ENCODE measurements around the gene PIMREG.
A peak's percentile ranks its signal among the peaks of the same experiment; 100 is the strongest.

PIMREG gene

GRCh38 chr17:6462692-6463091, 18.4 kb downstream of the PIMREG start:
- DNase-seq (ENCODE audit: low spot score) = no peak

DNA sequence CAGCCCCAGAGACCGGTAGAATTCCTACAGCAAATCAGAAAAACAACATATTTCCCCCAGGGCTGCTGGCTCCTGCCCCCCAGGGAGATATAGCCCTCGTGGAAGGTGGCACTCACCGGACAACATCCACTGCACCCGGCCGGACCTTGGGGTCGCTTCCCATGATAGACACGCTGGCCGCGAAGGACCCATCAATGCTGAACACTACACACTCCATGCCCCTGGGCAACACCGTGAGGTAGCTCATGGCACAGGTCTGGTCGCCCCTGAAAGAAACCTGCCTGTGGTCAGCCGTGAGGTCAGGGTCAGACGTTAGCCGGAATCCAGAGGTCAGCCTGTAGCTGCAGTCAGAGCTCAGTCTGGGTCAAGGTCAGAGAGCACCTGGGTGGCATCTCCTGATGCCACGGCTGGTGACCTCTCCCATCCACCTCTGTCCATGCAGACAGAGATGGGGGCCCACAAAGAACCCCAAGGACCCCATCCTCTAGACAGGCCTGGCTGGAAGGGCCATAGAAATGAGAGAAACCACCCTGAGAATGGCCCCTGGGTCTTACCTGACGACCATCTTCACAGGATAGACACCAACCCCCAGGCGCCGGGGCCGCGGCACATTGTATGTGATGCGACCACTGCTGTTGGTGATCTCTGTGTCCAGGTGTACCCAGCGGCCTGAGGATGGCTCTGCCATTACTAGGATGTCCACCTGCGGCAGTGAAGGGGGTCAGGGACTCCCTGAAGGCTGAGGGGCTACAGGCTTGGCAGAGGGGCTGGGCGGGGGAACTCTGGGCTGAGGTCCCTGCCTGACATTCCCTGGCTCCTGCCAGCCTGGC, 19.6 kb downstream of the PIMREG start:
- no peak for DNase-seq (ENCODE audit: low spot score)

- no peak for DNase-seq (ENCODE audit: low spot score)
Measured at GRCh38 chr17:6464446-6465041, 20.3 kb downstream of the PIMREG start.

- no peak for DNase-seq (ENCODE audit: low spot score)
Measured at GRCh38 chr17:6465206-6466003, 21.1 kb downstream of the PIMREG start.

GRCh38 chr17:6467567-6467966, 23.3 kb downstream of the PIMREG start:
- DNase-seq (ENCODE audit: low spot score) = no peak

GRCh38 chr17:6468051-6468790, 24.0 kb downstream of the PIMREG start:
- no peak for DNase-seq (ENCODE audit: low spot score)

DNA sequence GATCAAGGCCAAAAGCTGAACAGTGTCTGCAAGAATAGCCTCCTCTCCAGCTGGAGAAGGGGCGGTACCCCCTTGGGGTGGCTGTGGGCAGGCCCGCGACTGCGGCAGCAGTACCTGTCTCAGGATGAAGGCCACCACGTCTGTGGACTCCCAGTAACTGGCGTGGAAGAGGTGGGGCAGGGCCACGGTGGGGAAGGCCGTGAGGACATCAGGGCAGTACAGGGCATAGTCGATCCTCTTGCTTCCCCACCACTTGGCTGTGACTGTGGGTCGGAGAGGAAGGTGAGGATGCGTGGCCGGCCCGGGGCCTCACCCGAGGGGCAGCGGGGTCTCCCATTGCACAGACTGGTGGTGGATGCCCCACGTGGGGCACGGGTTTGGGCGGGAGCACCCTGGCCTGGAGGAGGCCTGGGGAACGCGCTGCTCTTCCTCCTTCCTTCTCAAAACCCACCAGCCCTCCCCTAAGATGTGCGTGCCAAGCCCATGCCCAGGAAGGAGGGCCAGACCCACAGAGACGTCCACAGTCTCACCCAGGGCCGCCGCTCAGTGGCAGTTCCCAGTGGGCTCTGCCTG, 26.0 kb downstream of the PIMREG start:
- DNase-seq (ENCODE audit: low spot score) = no peak

- DNase-seq (ENCODE audit: low spot score) = no peak
Measured at GRCh38 chr17:6470751-6471521, 26.7 kb downstream of the PIMREG start.

GRCh38 chr17:6471531-6472465, 27.5 kb downstream of the PIMREG start:
- no peak for DNase-seq (ENCODE audit: low spot score)

GRCh38 chr17:6472517-6472916, 28.3 kb downstream of the PIMREG start:
- DNase-seq (ENCODE audit: low spot score) = no peak

GRCh38 chr17:6473128-6473767, 29.0 kb downstream of the PIMREG start:
- peak; percentile 61 for DNase-seq (ENCODE audit: low spot score)

DNA sequence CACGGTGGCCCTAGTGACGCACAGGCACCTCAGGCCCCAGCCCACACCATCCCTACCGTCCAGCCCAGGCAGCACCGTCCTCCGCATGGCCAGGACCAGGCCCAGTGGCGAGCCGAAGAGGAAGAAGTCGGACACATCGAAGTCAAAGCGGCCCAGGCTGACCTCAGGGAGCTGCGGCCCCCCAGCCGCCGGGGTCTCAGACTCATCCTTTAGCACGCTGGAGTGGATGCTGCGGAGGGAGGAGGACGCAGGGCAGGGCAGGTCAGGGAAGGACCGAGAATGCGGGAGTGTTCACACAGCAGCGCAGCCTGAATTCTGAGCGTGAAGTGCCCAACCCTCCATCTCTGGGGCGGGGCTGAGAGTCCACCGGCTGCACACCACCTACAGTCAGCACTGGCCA, 30.1 kb downstream of the PIMREG start:
- no peak for DNase-seq (ENCODE audit: low spot score)

DNA sequence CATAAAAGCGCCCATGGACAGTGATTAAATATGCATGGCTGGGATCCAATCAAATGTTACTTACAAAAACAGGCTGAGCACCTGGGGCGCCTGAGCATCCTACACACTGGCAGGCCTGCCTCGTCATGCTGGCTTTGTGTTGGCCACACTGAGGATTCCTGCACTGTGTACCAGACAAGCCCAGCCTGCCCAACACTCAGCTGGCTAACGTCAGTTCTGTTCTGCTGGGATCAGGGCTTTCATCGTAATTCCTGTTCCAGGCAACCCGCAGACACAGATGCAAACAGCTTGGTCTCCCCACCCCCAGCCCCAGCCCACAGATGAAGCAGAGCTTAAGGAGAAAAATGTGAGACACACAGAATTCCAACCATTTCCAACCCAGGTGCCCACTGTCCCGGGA, 30.7 kb downstream of the PIMREG start:
- no peak for DNase-seq (ENCODE audit: low spot score)

GRCh38 chr17:6475411-6475810, 31.2 kb downstream of the PIMREG start:
- DNase-seq (ENCODE audit: low spot score) = no peak

GRCh38 chr17:6476076-6476809, 32.0 kb downstream of the PIMREG start:
- no peak for DNase-seq (ENCODE audit: low spot score)

GRCh38 chr17:6476810-6477179, 32.5 kb downstream of the PIMREG start:
- no peak for DNase-seq (ENCODE audit: low spot score)

- no peak for DNase-seq (ENCODE audit: low spot score)
Measured at GRCh38 chr17:6477831-6478383, 33.7 kb downstream of the PIMREG start.

GRCh38 chr17:6478486-6478885, 34.2 kb downstream of the PIMREG start:
- DNase-seq (ENCODE audit: low spot score) = no peak

Measured in CD4-positive, alpha-beta T cell treated with Interleukin-2 at 100 ng/mL for 4 hours (primary cell).